HG03460 (cell line): ENCODE data around the gene DNAJC15.

ENCODE experiments used
- ATAC-seq: cut with Tn5 transposase; IDR thresholded peaks from one replicate; pipeline ENCODE4 v1.9.1; 2021; ENCODE audit not compliant: unreplicated experiment

Gene DNAJC15

DNA sequence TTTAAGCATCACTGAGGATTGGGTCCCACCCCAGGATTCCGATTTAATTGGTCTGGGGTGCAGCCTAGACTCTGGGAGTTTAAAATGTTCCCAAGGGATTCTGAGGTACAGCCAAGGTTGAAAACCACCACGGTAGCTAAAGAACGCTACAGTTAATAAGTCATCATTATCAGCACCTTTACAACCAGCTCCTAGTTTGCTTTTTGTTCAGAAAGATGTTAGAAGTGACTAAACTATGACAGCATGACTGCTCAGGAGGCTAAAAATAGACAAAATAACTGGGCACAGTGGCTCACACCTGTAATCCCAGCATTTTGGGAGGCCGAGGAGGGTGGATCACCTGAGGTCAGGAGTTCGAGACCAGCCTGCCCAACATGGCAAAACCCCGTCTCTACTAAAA is 19.7 kb upstream of the DNAJC15 start:
- no peak for ATAC-seq

DNA sequence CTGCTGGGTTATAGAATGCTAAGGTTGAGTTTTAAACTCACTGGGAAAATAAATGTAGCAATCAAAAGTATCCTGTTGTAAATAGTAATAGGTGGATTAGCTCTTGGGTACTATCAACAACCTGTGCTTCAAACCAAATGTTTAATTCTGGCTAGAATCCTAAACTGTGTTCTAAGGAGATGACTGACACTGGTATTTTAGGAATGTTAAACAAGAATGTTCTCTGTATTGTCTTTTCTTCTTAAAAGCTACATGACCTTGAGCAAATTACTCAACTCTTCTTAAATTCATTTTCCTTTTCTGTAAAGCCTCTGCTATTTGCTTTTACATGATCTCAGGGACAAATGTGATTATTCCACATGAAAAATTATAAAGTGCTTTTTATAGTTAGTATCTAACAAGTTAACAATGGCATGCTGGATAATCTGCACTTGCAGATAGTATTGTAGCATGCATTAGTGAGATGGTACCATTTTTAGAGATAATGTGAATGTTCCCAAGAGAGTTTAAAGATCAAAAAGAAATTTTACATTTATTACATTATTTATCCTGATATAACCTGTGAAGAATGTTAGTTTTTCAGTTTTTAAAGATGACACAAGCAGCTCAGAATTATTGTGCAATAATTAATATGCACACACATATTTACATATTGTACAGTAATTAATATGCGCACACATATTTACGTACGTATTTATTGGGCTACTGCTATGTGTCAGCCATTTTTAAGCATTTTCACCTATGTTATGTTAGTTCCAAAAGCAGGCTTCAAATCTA is 17.7 kb upstream of the DNAJC15 start:
- ATAC-seq = no peak

DNA sequence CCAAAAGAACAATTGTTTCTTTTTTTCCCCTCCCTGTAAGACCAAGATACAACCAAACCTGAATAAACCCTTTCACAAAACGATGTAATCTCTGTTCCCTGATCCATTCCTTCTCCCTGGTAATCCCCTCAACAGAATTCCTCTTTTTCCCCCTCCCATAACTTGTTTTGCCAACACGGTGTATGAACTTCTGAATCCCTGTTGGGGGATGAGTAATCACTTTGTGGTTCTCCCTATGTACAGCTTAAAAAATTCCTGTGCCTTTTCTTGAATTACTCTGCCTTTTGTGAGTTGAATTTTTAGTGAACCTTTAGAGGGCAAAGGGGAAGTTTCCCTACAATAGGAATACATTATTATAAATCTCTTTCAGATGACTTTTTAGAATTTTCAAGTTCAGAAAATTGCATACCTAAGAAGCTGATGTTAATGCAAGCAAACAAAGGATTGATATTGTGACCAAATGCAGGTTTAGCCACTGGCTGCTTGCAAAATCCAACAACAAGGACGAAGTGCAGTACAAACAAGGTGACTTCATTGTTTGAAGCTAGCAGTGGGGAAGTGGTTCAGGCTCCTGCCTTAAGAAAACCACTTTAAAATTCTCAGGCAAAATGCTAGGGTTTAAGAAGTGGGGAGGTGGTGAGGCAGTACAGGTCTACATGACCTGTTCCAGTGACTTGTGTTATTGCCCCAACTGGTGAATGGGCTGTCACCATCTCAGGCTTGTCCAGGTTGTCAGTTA is 16.3 kb upstream of the DNAJC15 start:
- ATAC-seq = no peak

DNA sequence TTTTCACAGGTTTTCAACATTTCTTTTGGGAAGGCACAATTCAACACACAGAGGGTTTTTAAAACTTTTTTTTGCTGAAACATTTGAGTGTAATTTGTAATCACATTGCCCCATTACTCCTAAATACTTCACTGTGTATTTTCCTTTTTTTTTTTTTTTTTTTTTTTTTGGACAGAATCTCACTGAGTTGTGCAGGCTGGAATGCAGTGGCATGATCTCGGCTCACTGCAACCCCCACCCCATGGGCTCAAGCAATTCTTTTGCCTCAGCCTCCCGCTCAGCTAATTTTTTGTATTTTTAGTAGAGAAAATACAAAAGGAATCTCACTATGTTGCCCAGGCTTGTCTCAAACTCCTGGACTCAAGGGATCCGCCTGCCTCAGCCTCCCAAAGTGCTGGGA is 14.8 kb upstream of the DNAJC15 start:
- no peak for ATAC-seq

DNA sequence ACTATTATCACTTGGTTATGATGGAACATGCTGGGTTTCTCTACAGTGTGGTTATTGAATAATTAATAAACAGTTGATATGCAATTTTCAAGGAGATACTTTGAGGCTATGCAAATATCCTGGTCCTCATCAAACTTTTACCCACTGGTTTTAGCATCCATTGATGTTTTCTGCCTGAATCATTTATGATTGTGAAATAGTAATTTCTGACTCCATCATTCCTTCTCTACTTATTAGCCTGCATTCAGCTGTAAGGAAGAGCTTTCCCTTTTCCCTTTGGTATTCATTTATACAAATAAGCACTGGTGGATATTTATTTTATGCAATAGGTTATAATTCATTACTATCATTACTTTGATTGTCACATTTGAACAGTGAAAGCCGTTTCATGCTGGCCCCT is 13.9 kb upstream of the DNAJC15 start:
- ATAC-seq = no peak

DNA sequence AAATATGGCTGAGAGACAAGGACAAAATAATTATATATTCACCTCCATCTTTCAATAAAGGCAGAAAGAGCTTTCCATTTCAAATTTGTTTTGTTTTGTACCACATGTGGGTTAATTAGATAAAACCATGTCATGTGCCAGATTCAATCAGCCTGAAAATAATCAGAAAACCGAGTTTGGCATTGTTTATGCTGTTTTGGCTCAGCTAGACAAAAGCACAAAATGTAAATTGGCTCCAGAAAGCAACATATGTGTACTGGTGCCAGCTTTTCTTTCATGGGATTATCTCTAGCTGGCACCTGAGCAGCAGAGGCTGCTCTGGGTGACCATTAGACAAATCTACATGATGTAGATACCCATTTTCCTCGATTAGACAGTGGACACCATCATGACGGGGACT is 9.2 kb upstream of the DNAJC15 start:
- ATAC-seq = no peak

DNA sequence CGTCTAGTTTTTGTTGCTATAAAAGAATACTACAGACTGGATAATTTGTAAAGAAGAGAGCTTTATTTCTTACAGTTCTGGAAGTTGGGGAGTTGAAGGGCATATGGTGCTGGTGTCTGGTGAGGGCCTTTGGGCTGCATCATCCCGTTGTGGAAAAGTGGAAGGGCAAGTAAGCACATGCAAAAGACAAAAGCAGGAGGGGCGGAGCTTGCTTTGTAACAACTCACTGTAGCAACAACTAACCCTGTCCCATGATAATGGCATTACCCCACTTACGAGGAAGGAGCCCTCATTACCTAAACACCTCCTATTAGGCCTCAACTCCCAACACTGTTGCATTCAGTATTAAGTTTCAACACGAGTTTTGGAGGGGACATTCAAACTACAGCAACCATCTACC is 7.2 kb upstream of the DNAJC15 start:
- no peak for ATAC-seq

DNA sequence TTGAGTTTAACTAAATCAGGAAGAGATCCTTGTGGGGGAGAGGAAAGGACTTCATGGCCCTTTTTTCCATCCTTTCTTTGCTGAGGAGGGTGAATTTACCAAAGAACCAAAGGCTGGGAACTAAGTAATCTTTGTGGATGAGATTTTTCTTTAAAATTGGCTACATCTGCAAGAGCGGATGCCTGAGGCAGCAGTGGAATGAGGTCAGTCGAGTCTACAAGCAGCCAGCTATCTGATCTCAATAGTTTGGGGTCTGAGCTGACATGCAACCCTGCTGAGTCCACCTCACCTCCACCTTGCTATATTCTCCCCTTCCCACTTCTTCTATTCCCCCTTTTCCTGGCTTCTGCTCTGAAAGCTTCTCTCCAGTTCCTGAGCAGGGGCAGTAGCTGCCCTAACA is 3.6 kb upstream of the DNAJC15 start:
- no peak for ATAC-seq

DNA sequence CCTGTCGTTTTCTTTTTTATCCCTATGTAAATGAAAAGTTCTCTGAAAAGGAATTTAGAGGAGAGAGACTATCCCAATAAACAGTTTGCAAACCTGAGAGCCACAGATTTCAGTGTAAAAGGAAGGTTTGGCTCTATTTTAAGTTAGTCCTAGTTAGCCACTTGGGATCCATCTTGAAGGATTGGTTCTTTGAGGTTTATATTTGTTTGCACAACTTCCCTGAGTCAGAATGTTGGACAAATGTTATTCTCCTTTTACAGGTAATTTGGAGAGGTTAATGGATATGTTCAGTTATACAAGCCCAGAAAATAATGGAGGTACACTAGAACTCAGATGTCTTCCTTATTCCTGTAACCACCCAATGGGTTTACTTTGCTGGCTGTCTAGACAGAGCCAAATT is 2.6 kb upstream of the DNAJC15 start:
- no peak for ATAC-seq

DNA sequence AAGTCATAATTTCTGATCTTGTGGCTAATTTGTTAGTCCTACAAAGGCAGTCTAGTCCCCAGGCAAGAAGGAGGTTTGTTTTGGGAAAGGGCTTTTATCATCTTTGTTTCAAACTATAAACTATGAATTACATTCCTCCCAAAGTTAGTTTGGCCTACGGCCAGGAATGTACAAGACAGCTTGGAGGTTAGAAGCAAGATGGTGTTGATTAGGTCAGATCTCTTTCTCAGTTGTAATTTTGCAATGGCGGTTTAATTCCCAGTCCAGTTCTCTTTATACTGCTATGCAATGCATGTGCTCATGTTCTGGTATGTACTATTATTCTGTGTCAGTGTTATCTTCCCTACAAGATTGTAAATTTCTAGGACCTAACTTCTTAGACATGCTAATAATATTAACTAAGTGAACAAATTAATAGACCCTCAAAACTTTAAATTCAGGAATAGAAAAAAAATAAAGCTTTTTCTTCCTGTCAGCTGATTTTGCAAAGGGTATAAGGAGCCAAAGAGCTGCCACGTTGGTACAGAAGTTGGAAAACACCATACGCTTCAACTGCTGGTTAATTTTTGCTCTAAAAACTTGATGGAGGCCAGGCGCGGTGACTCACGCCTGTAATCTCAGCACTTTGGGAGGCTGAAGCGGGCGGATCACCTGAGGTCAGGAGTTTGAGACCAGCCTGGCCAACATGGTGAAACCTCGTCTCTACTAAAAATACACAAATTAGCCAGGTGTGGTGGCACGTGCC is 1.3 kb upstream of the DNAJC15 start:
- ATAC-seq = no peak

DNA sequence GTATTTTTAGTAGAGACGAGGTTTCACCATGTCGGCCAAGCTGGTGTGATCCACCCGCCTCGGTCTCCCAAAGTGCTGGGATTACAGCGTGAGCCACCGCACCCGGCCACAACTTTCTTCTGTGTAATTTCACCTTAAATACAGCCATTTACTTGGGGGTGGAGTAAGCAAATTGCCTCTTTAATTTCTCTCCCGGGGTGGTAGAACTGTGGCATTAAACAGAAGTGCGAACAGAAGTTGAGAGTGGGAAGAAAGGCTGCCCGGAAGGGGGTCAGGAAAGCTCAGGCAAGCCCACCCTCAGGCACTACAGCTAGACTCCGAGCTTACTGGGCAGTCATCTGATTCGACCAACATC is 475 bp upstream of the DNAJC15 start:
- ATAC-seq = no peak

DNA sequence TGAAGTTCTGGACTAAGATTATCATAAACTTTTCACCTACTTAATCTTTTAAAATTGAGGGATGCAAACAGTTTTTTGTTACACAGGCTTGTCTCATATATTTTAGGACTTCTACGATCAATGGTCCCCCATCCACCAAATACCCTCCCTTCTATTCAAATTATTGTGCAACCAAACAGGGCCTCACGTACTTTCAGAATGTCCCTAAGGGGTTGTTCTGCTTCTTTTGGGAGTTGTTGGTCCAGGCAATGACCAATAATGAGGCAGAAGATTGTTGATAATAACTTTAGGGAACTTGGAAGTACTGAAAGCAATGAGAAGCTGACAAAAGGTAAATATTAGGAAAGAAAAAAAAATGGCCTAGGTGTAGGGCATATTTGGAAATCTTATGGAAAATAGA is 2.9 kb downstream of the DNAJC15 start:
- no peak for ATAC-seq

DNA sequence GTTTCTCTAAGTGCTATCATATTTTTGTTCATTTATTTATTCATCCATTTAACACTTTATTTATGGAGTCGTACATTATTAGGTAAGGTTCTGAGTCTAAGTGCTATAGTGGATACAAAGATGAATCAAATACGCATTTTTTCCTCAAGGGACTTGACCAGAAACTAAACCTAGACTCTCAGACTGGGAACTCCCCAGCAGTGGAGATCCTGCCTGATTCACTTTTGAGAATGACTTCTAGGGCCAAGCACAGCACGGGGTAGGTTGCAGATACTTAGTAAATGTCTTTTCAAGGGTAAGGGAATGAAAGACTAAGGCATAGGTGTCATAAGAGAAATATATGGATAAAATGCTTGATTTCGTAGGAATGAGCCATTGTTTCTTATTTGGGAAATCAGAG is 7.2 kb downstream of the DNAJC15 start:
- ATAC-seq = peak; percentile 75

DNA sequence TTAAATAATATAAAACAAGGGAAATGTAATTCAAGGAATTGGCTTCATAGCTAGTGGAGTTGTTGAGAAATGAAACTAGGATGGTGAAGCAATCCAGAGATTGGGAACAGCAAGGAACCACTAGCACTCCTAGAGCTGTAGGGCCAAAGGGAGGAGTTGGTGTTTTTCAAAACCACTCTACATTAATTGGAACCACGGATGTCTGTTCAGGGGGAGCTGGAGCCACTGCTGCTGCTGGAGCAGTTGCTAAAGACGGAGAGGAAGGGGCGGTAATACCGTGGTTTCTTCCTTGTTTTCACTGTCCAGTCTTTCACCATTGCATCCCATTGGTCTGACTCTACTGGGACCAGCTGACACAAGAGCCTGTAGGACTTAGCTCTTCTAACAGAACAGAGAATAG is 8.5 kb downstream of the DNAJC15 start:
- no peak for ATAC-seq

DNA sequence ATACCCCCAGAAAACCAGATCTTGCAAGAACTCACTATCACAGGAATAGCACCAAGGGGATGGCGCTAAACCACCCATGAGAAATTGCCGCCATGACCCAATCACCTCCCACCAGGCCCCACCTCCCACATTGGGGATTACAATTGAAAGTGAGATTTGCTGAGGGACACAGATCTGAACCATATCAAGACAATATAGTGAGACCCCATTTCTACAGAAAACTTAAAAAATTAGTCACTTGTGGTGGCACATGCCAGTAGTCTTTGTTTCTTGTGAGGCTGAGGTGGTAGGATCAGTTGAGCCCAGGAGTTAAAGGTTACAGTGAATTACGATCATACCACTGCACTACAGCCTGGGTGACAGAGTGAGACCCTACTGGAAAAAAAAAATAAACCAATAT is 9.7 kb downstream of the DNAJC15 start:
- ATAC-seq = no peak

DNA sequence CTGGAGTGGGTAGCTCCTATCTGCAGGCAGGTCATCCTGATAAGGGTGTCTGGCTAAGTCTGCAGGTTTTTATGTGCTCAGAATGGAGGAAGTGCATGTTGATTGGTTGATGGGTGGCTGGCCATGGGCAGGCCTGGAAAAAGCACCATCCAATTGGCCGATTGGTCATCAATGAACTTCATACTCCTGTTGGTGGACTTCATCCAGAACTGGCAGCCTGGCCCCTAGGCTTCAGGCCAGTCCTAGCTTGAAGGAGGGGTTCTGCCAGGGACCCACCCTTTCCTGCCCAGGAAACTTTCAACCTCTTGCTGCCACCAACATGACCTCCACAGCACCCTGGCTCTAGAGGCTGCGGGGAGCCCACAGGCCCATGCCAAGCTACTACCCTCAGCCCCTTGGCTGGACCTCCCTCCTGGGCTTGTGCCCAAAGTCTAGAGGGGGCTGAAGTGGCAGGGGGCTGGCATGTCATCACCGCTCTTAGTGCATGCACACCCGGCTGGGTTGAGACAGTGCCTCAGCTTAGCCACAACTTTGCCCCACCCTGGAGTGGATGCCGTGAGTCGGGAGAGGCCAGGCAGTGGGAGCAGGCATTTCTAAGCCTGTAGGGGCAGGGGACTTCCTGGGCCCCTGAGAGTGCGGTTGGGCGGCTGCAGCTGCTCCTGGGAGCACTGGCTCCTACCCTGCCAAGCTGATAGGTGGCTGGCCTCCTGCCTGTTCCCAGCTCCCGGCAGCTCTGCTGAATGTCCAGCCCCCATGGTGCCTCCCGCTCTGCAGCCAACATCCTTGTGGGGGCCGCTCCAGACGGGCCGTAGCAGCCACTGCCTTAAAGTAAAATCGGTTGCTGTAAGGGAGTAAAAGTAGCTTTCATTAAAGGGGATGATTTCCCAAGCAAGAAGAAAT is 13.2 kb downstream of the DNAJC15 start:
- ATAC-seq = no peak

DNA sequence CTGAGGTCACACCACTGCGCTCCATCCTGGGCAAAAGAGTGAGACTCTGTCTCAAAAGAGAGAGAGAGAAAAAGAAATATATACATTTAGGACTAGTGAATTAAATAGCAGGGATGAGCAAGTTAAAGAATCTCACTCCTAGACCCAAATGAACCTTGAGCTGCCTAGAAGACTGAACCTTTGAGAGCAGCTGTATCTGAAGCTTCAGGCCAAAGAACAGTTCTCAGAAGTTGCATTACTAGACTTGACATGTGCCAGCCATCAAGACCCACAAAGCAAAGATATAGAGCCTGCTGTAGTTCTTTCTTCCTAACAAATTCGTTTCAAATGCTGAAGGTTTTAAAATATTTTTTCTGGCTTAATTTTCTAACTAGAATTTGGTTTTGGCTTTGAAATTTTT is 16.6 kb downstream of the DNAJC15 start:
- ATAC-seq = no peak

DNA sequence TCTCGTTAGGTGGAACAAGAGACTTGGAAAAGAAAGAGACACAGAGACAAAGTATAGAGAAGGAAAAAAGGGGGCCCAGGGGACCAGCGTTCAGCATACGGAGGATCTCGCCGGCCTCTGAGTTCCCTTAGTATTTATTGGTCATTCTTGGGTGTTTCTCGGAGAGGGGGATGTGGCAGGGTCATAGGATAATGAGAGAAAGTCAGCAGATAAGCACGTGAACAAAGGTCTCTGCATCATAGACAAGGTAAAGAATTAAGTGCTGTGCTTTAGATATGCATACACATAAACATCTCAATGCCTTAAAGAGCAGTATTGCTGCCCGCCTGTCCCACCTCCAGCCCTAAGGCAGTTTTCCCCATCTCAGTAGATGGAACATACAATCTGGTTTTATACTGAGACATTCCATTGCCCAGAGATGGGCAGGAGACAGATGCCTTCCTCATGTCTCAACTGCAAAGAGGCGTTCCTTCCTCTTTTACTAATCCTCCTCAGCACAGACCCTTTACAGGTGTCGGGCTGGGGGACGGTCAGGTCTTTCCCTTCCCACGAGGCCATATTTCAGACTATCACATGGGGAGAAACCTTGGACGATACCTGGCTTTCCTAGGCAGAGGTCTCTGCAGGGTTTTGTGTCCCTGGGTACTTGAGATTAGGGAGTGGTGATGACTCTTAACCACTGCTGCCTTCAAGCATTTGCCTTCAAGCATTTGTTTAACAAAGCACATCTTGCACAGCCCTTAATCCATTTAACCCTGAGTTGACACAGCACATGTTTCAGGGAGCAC is 17.4 kb downstream of the DNAJC15 start:
- ATAC-seq = peak; percentile 30

DNA sequence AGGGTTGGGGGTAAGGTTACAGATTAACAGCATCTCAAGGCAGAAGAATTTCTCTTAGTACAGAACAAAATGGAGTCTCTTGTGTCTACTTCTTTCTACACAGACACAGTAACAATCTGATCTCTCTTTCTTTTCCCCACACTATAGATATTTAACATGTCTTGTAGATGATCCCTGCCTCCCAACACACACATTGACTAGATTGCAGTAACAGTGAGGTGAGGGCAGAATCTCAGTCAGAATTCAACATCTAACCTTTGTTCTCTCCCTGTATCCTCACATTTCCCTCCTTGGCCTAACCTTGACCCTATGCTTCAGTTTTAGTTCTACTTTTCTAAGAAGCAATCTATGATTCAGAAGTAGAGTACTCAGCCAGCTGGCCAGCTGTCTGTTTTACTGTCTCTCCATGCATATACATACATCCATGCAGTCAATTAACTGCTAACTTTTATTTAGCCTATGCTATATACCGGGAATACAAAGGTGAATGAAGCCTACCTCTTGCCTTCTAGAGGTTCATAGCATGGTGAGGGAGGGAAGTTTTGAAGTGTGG is 18.1 kb downstream of the DNAJC15 start:
- peak; percentile 62 for ATAC-seq

DNA sequence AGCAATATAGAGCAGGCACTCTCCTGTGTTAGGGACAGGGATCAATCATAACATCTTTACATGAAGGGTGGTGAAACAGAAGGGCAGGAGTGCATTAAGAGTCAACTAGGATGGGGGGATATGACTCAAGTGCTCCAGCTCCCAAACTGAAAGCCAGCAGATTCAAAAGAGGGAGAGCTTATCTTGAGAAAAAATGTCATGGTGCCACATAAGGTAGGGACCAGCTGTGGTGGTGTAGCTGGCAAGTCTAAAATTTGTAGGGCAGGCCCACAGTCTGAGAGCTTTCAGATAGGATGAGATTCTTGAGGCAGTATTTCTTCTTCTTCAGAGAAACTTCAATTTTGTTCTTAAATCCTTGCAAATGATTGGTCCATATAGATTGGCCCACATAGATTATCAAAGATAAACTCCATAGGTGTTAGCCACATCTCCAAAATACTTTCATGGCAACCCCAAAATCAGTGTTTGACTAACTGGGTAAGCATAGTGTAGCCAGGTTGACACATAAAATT is 19.1 kb downstream of the DNAJC15 start:
- ATAC-seq = no peak
